IPS-15b (cell line): Measurements from ENCODE around the gene PLD3.

Experiments
- H3K27me3 ChIP-seq: one replicate; pipeline ENCODE4 v1.6.1; 2013; ENCODE audit warnings: low read length; ENCODE audit not compliant: control insufficient read depth, insufficient read depth
- H3K36me3 ChIP-seq: one replicate; pipeline ENCODE4 v1.6.1; 2013; ENCODE audit warnings: low read length; ENCODE audit not compliant: control insufficient read depth, insufficient read depth
- H3K4me1 ChIP-seq: one replicate; pipeline ENCODE4 v1.6.1; 2013; ENCODE audit warnings: mild to moderate bottlenecking, low read length; ENCODE audit not compliant: control insufficient read depth, insufficient read depth
- H3K4me3 ChIP-seq: one replicate; pipeline ENCODE4 v1.5.1; 2013; ENCODE audit warnings: low read depth, low read length
- H3K9ac ChIP-seq: one replicate; pipeline ENCODE4 v1.6.1; 2013; ENCODE audit warnings: low read depth, mild to moderate bottlenecking, low read length
- H3K9me3 ChIP-seq: one replicate; pipeline ENCODE4 v1.6.1; 2013; ENCODE audit warnings: mild to moderate bottlenecking, low read length; ENCODE audit not compliant: control insufficient read depth, insufficient read depth

PLD3 gene

DNA sequence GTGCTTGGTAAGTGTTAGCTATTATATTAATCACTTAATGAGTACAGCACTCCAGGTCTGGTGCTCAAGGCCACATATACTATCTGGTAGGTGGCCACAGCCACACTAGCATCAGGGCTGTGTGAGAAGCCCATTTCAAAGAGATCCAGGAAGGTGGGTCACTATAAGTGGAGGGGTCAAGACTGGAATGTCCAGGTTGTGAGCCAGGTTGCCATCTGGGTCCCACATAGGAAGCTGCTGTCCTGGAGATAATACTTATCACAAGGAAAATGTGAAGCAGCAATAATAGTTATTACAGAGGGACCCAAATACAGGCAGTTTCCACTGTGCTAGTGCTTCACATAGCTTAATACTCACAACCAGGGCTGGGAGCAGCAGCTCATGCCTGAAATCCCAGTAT lies 13.4 kb upstream of the PLD3 start:
- Histone ChIP-seq H3K9me3 (no peaks in the 10 kb centered on the region), H3K9ac (no peak overlapping the region), H3K4me3 (no peak overlapping the region), H3K27me3 (no peaks in the 10 kb centered on the region), H3K4me1 (no peaks in the 10 kb centered on the region), H3K36me3 (peaks cover 22% of the 10 kb centered on the region)

DNA sequence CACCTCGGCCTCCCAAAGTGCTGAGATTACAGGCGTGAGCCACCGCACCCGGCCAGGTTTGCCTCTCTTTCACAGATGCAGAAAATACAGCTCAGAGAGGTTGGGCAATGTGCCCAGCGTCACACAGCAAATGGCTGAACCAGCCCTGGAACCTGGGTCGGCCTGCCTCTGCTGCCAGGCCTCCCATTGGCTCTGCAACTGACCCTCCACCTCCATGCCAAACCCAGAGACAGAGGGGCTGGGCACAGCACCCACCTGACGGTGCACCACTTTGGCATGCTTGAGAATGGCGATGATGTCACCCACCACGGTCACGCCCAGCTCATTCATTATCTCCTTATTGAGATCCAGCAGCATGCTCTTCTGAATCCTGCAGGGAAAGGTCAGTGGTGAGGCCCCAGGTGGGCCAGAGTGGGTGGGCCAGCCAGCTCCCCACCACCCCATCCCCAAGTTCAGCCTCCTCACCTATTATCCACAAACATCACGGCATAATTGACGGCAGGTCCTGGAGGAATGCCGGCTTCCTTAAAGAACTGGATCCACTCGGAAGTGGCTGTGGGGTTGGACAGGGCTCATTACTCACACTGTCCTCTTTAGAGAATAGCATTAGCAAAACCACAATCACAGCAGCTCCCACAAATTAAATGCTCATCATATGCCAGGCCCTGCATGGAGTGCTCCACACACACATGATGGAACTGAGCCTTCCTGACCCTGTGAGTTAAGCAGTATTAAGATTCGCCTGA lies 12.5 kb upstream of the PLD3 start:
- H3K36me3 ChIP-seq: peaks cover 16% of the 10 kb centered on the region

DNA sequence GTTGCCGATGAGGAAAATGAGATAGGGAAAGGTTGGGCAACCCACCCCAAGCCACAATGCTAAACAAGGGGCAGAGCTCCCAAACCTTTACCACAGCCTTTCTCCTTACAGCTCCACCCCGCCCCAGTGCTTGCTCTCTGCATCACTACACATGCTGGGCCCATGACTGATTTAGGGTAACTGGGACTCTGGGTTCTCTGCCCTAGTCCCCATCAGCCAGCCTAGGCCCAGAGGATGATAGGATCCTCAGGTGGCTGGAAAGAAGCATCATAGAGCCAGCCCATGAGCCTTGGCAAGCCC lies 11.9 kb upstream of the PLD3 start:
- H3K4me3 ChIP-seq: no peak overlapping the region
- H3K9ac ChIP-seq: no peak overlapping the region
- no peaks in the 10 kb centered on the region for H3K27me3 ChIP-seq
- H3K9me3 ChIP-seq: no peaks in the 10 kb centered on the region
- no peaks in the 10 kb centered on the region for H3K4me1 ChIP-seq
- H3K36me3 ChIP-seq: peaks cover 14% of the 10 kb centered on the region

More for the DNA sequence above, 12.5 kb upstream of the PLD3 start:
- H3K27me3 ChIP-seq: no peaks in the 10 kb centered on the region
- H3K4me3 ChIP-seq: no peak overlapping the region
- no peaks in the 10 kb centered on the region for H3K4me1 ChIP-seq
- no peak overlapping the region for H3K9ac ChIP-seq
- no peaks in the 10 kb centered on the region for H3K9me3 ChIP-seq

DNA sequence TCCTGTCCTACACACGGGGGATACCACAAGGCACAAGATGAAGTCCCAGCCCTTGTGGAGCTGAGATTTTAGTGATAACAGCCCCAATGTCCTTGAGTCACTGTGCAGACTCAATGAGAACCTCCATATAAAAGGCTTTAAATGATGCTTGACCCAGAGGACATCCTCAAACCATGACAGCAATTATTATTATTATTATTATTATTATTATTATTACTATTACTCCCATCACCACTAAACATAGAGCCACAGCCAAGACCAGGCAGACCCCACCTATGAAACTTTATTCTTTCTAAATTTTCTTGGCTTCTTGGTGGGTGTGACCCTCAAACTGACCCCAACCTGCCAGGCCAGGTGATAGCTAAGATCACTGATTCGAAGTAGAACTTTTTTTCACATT lies 11.4 kb upstream of the PLD3 start:
- no peaks in the 10 kb centered on the region for H3K27me3 ChIP-seq
- H3K4me3 ChIP-seq: no peak overlapping the region
- H3K9me3 ChIP-seq: no peaks in the 10 kb centered on the region
- no peaks in the 10 kb centered on the region for H3K4me1 ChIP-seq
- peaks cover 14% of the 10 kb centered on the region for H3K36me3 ChIP-seq
- H3K9ac ChIP-seq: no peak overlapping the region

DNA sequence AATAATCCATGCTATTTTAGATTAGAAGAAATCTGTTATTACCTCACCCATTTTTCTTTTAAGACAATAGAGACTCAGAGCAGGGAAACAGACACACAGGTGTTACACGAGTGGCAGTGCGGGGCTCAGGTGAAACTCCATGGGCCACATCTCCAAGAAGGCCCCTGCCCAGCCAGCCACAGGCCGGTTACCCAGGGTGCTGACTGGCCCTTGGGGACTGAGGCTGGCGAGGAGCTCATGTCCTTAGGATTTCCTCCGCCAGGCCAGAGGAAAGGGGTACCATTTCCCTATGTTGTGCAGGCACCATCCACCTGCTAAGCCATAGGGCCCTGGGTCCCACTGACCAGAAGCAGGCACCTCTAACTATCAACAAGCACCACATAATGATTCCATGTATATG lies 10.9 kb upstream of the PLD3 start:
- Histone ChIP-seq H3K36me3 (peaks cover 14% of the 10 kb centered on the region), H3K9ac (no peak overlapping the region), H3K4me1 (no peaks in the 10 kb centered on the region), H3K27me3 (no peaks in the 10 kb centered on the region), H3K9me3 (no peaks in the 10 kb centered on the region), H3K4me3 (no peak overlapping the region)

DNA sequence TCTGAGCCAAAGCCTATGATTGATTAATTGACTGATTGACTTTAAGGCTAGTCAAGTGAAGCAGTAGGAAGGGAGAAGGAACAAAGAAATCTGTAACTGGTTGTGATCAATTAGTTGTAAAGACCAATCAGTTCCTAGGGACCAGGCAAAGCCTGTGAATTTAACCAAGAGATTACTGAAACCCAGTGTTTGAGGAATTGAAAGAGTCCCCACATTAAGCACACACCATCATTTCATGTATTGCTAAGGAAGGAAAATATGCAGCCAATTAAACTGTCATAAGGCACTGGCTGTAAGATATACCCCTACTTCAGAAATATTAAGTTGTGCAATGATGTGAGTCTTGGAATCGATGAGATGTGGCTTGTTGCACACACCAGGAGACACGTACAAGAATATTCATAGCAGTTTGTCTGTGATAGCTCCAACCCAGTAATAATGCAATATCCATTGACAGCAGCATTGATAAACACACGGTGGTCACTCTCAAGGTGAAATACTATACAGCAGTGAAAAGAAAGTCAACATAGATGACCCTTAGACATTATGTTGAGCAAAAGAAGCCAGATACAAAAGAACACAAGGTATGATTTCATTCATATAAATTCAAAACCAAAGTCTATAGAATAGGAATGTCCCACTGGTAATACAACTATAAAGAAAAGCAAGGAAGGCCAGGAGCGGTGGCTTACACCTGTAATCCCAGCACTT lies 9.3 kb upstream of the PLD3 start:
- H3K9me3 ChIP-seq: no peaks in the 10 kb centered on the region

DNA sequence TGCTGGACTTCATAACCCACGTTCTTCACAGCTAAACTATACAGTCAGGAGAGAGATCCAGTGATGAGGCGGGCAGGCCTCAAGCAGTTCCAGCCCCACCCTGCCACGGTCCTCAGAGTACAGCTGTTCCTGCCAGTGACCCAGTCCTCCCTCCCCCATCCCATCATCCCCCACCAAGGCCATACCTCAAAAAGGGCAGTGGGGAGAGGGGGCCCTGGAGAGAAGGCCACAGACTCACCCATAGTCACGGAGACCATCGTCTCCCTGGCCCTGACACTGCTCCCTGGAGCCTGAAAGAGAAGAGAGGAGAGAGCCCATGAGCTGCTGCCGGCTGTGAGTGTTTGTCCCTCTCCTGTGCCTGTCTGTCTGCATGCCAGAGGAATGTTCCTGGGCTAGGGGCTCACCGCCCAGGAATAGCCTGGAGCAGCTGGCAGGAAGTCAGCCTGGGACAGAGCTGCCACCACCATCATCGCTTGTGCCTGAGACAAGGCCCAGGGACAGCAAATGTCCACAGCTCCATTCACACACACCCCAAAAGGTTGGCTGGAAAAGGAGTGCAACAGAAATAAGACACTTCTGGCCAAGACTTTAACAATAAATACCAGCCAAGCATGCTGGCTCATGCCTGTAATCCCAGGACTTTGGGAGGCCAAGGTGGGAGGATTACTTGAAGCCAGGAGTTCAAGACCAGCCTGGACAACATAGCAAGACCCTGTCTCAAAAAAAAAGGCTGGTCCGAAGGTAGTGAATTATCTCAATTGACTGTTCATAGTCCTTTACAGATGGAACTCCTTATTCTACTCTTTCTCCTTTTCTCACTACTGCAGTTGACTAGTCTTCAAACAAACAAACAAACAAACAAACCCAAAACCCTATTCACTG lies 6.7 kb upstream of the PLD3 start:
- Histone ChIP-seq H3K27me3 (no peaks in the 10 kb centered on the region), H3K36me3 (no peaks in the 10 kb centered on the region), H3K9ac (no peak overlapping the region), H3K4me1 (no peaks in the 10 kb centered on the region), H3K4me3 (no peak overlapping the region), H3K9me3 (no peaks in the 10 kb centered on the region)

More for the DNA sequence above, 9.3 kb upstream of the PLD3 start:
- Histone ChIP-seq H3K9ac (no peak overlapping the region), H3K4me3 (no peak overlapping the region), H3K27me3 (no peaks in the 10 kb centered on the region), H3K4me1 (no peaks in the 10 kb centered on the region), H3K36me3 (peaks cover 14% of the 10 kb centered on the region)

DNA sequence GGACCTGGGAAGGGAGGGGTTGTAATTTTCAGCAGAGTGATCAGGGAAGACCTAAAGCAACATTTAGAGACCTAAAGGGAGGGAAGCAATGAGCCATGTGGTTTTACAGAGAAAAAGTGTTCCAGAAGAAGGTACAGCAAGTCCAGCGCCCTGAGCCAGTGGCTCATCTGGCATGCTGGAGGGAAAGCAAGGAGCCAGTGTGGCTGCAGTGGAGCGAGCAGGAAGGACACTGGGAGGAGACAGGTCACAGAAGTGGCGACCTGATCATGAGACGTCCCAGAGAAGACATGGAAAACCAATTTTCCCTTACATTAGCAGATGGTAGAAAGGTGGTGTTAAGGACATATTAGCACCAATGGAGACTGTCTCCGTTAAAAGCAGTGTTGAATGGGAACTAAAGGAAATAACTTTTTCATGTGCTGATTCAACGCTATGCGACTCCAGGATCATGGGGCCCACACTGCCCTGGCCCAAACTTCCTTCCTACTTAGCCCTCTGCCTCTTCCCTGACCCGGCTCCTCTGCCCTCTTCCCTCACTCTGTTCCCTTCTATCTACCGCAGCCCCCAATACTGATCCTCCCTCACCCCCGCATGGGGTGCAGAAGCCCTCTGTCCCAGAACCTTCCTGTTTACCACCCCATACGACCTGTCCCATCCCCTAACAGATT lies 5.7 kb upstream of the PLD3 start:
- Histone ChIP-seq H3K9ac (no peak overlapping the region), H3K4me1 (no peaks in the 10 kb centered on the region), H3K4me3 (no peak overlapping the region), H3K36me3 (no peaks in the 10 kb centered on the region), H3K9me3 (no peaks in the 10 kb centered on the region), H3K27me3 (no peaks in the 10 kb centered on the region)

DNA sequence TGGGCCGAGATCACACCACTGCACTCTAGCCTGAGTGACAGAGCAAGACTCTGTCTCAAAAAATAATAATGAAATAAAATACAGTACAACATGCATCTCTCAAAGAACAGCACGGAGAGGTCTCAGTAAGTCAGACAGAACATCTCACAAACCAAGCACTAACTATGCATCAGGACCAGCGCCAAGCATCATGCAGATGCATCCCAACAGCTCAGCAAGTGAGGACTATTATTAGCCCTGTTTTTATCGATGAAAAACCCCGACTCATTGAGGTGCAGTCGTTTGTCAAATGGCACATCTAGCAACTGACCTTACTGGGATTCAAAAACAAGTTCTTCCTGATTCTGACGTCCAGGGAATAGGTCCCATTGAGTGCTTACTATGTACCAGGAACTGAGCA lies 4.1 kb upstream of the PLD3 start:
- Histone ChIP-seq H3K9me3 (no peaks in the 10 kb centered on the region), H3K27me3 (no peaks in the 10 kb centered on the region), H3K36me3 (no peaks in the 10 kb centered on the region), H3K4me1 (no peaks in the 10 kb centered on the region), H3K9ac (no peak overlapping the region), H3K4me3 (no peak overlapping the region)

DNA sequence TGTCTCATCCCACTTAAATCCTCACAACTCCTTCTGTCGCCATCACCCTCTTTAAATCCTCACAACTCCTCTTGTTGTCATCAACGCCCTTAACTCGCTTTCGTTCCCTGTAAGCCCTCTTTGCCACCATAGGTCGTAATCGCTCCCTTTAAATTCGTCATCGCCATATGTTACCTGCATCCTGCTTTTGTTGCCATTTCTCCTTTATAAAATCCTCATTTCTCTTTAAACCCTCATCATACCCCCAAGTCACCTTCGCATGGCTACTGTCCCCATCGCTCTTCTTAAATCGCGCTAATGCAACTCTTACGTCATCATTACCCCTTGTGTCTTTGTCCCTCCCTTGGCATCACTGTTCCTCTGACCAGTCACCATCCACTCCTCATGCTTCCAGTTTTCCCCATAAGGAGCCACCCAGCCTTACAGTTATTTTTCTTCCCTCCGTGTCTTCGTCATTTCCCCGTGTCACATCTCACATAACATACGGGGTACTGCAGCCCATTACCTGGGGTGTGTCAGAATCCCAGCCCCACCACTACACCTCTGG lies 539 bp downstream of the PLD3 start:
- Histone ChIP-seq H3K27me3 (no peaks in the 10 kb centered on the region), H3K36me3 (no peaks in the 10 kb centered on the region), H3K4me3 (peak overlapping the region; percentile 59), H3K4me1 (no peaks in the 10 kb centered on the region), H3K9ac (peak overlapping the region; percentile 55), H3K9me3 (no peaks in the 10 kb centered on the region)

DNA sequence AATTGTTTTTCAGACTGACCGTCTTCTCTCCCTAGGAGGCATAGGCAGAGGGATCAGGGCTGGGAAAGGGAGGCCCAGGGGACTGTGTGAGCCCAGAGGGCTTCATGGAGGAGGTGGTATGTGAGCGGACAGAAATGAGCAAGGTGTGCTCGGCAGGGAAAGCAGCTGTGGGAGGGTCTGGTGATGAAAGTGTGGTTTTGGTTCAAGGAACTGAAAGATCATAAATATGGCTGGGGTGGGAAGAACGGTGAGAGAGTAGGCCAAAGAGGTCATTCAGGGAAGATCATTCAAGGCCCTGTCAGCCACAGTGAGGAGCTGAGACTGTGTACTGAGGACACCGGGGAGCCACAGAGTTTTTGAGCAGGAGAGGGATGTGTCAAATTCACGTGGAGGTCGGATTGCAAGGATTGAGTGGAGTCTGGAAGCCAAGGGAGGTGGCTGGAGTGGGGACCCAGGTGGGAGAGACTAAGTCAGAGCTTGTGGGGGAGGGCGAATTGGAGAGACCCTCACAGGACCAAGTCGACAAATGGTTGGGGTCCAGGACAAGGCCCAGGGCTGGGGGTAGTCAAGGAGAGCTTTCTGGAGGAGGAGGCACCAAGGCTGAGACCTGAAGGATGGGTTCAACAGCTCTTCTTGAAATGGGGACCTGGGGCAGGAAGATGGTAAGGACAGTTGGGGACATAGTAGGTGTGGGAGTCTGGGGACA lies 7.6 kb downstream of the PLD3 start:
- H3K27me3 ChIP-seq: no peaks in the 10 kb centered on the region
- H3K36me3 ChIP-seq: no peaks in the 10 kb centered on the region
- no peak overlapping the region for H3K4me3 ChIP-seq
- H3K9me3 ChIP-seq: no peaks in the 10 kb centered on the region
- no peak overlapping the region for H3K9ac ChIP-seq
- no peaks in the 10 kb centered on the region for H3K4me1 ChIP-seq
